ENCODE data around the gene TEAD4. TPM values are rescaled to one million over a fixed set of nuclear protein-coding genes. Genes with fewer than 3 reads are reported as not detected.

TEAD4 gene
- total and polyA plus RNA-seq, 4 donors = 0.79 to 3.8 (median 2.8) TPM

DNA sequence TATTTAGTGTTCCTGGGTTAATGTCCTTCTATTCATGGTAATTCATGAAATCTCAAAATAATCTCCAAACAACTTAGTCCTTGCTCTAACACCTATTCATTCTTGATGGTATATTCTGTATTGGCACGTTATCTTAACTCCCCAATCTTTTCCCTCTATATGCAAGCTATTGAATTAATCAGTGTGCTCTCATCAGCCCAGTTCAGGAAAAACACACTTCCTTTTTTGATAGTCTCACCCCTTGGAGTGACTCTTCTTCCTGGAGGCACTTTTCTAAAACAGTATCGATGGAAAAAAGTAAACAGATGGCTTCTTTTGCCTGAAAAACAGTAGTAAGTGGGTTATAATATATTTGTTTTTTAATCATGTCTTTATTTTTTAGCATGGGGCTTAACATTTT, 39.9 kb upstream of the TEAD4 start:
- Histone ChIP-seq H3K9ac (ENCODE audit: low read depth in 1 of 2, low read length in 2 of 2) (no peak overlapping the region), H3K4me3 (ENCODE audit: low read depth in 1 of 3, low read length in 3 of 3) (no peak overlapping the region), H3K4me1 (ENCODE audit: control insufficient read depth in 4 of 4, insufficient read depth in 4 of 4, low read length in 3 of 4) (no peaks in the 10 kb centered on the region), H3K27me3 (ENCODE audit: control insufficient read depth in 4 of 4, insufficient read depth in 4 of 4, low read length in 3 of 4) (no peaks in the 10 kb centered on the region), H3K27ac (ENCODE audit: low read depth in 1 of 2, low read length in 2 of 2) (no peak overlapping the region), H3K9me3 (ENCODE audit: control insufficient read depth in 4 of 4, low read length in 3 of 4) (no peaks in the 10 kb centered on the region), H3K36me3 (ENCODE audit: control insufficient read depth in 4 of 4, insufficient read depth in 3 of 4, low read depth in 1 of 4, low read length in 3 of 4) (peaks cover 0 to 15% (median 2%) of the 10 kb centered on the region in 4 donors)
- WGBS = 83% methylated on average over 2 of the region's 2 CpGs
- TF ChIP-seq RAD21 (IDR thresholded peaks at IDR 0.05) (no peak), YY1 (IDR thresholded peaks at IDR 0.05) (no peak), RXRA (IDR thresholded peaks at IDR 0.05) (no peak), JUND (IDR thresholded peaks at IDR 0.05) (no peak), SP1 (IDR thresholded peaks at IDR 0.05) (no peak), GABPA (IDR thresholded peaks at IDR 0.05 in 1 of 2, conservative IDR thresholded peaks at IDR 0.05 in 1 of 2) (no peak), HNF4A (conservative IDR thresholded peaks at IDR 0.05) (no peak)
- TF ChIP-seq, protein P1, sequence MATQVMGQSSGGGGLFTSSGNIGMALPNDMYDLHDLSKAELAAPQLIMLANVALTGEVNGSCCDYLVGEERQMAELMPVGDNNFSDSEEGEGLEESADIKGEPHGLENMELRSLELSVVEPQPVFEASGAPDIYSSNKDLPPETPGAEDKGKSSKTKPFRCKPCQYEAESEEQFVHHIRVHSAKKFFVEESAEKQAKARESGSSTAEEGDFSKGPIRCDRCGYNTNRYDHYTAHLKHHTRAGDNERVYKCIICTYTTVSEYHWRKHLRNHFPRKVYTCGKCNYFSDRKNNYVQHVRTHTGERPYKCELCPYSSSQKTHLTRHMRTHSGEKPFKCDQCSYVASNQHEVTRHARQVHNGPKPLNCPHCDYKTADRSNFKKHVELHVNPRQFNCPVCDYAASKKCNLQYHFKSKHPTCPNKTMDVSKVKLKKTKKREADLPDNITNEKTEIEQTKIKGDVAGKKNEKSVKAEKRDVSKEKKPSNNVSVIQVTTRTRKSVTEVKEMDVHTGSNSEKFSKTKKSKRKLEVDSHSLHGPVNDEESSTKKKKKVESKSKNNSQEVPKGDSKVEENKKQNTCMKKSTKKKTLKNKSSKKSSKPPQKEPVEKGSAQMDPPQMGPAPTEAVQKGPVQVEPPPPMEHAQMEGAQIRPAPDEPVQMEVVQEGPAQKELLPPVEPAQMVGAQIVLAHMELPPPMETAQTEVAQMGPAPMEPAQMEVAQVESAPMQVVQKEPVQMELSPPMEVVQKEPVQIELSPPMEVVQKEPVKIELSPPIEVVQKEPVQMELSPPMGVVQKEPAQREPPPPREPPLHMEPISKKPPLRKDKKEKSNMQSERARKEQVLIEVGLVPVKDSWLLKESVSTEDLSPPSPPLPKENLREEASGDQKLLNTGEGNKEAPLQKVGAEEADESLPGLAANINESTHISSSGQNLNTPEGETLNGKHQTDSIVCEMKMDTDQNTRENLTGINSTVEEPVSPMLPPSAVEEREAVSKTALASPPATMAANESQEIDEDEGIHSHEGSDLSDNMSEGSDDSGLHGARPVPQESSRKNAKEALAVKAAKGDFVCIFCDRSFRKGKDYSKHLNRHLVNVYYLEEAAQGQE (IDR thresholded peaks at IDR 0.05) = no peak
- TF ChIP-seq, protein P2, sequence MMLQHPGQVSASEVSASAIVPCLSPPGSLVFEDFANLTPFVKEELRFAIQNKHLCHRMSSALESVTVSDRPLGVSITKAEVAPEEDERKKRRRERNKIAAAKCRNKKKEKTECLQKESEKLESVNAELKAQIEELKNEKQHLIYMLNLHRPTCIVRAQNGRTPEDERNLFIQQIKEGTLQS (IDR thresholded peaks at IDR 0.05) = no peak
- TF ChIP-seq, protein P3, sequence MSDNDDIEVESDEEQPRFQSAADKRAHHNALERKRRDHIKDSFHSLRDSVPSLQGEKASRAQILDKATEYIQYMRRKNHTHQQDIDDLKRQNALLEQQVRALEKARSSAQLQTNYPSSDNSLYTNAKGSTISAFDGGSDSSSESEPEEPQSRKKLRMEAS (IDR thresholded peaks at IDR 0.05) = no peak
- TF ChIP-seq, protein P4, sequence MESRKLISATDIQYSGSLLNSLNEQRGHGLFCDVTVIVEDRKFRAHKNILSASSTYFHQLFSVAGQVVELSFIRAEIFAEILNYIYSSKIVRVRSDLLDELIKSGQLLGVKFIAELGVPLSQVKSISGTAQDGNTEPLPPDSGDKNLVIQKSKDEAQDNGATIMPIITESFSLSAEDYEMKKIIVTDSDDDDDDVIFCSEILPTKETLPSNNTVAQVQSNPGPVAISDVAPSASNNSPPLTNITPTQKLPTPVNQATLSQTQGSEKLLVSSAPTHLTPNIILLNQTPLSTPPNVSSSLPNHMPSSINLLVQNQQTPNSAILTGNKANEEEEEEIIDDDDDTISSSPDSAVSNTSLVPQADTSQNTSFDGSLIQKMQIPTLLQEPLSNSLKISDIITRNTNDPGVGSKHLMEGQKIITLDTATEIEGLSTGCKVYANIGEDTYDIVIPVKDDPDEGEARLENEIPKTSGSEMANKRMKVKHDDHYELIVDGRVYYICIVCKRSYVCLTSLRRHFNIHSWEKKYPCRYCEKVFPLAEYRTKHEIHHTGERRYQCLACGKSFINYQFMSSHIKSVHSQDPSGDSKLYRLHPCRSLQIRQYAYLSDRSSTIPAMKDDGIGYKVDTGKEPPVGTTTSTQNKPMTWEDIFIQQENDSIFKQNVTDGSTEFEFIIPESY (IDR thresholded peaks at IDR 0.05) = no peak
- DNase-seq (ENCODE audit: low spot score) = no peak

DNA sequence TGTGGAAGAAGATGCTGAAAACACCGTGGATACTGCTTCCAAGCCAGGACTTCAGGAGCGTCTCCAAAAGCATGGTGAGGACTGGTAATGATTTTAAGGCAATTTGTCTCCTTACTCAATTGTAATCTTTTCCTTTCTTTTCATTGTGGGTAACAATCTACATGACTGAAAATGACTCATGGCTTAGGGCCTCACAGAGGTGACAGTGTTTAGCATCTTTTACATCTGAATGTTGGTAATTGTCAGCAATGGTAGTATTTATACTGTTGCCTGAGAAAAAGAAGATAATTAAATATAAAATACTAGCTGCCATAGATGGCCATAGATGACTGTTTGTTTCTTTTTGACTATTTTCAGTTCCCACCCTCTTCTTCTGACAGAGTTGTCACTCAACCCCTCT, 36.9 kb upstream of the TEAD4 start:
- H3K4me3 ChIP-seq (ENCODE audit: low read depth in 1 of 3, low read length in 3 of 3) = no peak overlapping the region
- no peaks in the 10 kb centered on the region for H3K4me1 ChIP-seq (ENCODE audit: control insufficient read depth in 4 of 4, insufficient read depth in 4 of 4, low read length in 3 of 4)
- H3K36me3 ChIP-seq (ENCODE audit: control insufficient read depth in 4 of 4, insufficient read depth in 3 of 4, low read depth in 1 of 4, low read length in 3 of 4) = peaks cover 0 to 13% (median 4%) of the 10 kb centered on the region in 4 donors
- no peak overlapping the region for H3K9ac ChIP-seq (ENCODE audit: low read depth in 1 of 2, low read length in 2 of 2)
- TF ChIP-seq, protein P5, sequence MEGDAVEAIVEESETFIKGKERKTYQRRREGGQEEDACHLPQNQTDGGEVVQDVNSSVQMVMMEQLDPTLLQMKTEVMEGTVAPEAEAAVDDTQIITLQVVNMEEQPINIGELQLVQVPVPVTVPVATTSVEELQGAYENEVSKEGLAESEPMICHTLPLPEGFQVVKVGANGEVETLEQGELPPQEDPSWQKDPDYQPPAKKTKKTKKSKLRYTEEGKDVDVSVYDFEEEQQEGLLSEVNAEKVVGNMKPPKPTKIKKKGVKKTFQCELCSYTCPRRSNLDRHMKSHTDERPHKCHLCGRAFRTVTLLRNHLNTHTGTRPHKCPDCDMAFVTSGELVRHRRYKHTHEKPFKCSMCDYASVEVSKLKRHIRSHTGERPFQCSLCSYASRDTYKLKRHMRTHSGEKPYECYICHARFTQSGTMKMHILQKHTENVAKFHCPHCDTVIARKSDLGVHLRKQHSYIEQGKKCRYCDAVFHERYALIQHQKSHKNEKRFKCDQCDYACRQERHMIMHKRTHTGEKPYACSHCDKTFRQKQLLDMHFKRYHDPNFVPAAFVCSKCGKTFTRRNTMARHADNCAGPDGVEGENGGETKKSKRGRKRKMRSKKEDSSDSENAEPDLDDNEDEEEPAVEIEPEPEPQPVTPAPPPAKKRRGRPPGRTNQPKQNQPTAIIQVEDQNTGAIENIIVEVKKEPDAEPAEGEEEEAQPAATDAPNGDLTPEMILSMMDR (IDR thresholded peaks at IDR 0.05; ENCODE audit: low read depth, low read length, missing input control) = no peak
- TF ChIP-seq EGR1 (IDR thresholded peaks at IDR 0.05; ENCODE audit: low read depth in 2 of 2) (no peak), TAF1 (conservative IDR thresholded peaks at IDR 0.05) (no peak), GABPA (IDR thresholded peaks at IDR 0.05 in 1 of 2, conservative IDR thresholded peaks at IDR 0.05 in 1 of 2) (no peak), RXRA (IDR thresholded peaks at IDR 0.05) (no peak), SP1 (IDR thresholded peaks at IDR 0.05) (no peak), YY1 (IDR thresholded peaks at IDR 0.05) (no peak), FOXA1 (IDR thresholded peaks at IDR 0.05) (no peak)
- TF ChIP-seq, protein P3 (IDR thresholded peaks at IDR 0.05) = no peak
- TF ChIP-seq, protein P2 (IDR thresholded peaks at IDR 0.05) = no peak
- no peaks in the 10 kb centered on the region for H3K27me3 ChIP-seq (ENCODE audit: control insufficient read depth in 4 of 4, insufficient read depth in 4 of 4, low read length in 3 of 4)
- no peak overlapping the region for H3K27ac ChIP-seq (ENCODE audit: low read depth in 1 of 2, low read length in 2 of 2)
- no peak for DNase-seq (ENCODE audit: low spot score)
- WGBS = 98% methylated on average over 2 of the region's 2 CpGs
- no peaks in the 10 kb centered on the region for H3K9me3 ChIP-seq (ENCODE audit: control insufficient read depth in 4 of 4, low read length in 3 of 4)

All from liver (tissue), 9 donors.